HG02885 (cell line): Measurements from ENCODE around the gene GPRC5B.

Source experiments
- ATAC-seq: cut with Tn5 transposase; IDR thresholded peaks from one replicate; pipeline ENCODE4 v1.9.1; 2021; ENCODE audit warnings: mild to moderate bottlenecking; ENCODE audit not compliant: unreplicated experiment, poor library complexity

Gene GPRC5B

GRCh38 chr16:19898924-19899604, 14.4 kb upstream of the GPRC5B start:
- ATAC-seq = no peak

GRCh38 chr16:19898166-19898565, 13.5 kb upstream of the GPRC5B start:
- no peak for ATAC-seq

- ATAC-seq = no peak
Observed at GRCh38 chr16:19896951-19897350, 12.3 kb upstream of the GPRC5B start.

GRCh38 chr16:19894586-19894985, 9.9 kb upstream of the GPRC5B start:
- no peak for ATAC-seq

- no peak for ATAC-seq
Observed at GRCh38 chr16:19892902-19893301, 8.3 kb upstream of the GPRC5B start.

GRCh38 chr16:19890901-19891300, 6.3 kb upstream of the GPRC5B start:
- no peak for ATAC-seq

- no peak for ATAC-seq
Observed at GRCh38 chr16:19888834-19889233, 4.2 kb upstream of the GPRC5B start.

- ATAC-seq = peak; percentile 64
Observed at GRCh38 chr16:19886073-19886941, 1.7 kb upstream of the GPRC5B start.

GRCh38 chr16:19885451-19886072, 914 bp upstream of the GPRC5B start:
- ATAC-seq = no peak

- ATAC-seq = no peak
Observed at GRCh38 chr16:19883966-19884485, 622 bp downstream of the GPRC5B start.

- no peak for ATAC-seq
Observed at GRCh38 chr16:19883296-19883965, 1.2 kb downstream of the GPRC5B start.

GRCh38 chr16:19882646-19883045, 2.0 kb downstream of the GPRC5B start:
- ATAC-seq = no peak

GRCh38 chr16:19882186-19882585, 2.5 kb downstream of the GPRC5B start:
- no peak for ATAC-seq

- no peak for ATAC-seq
Observed at GRCh38 chr16:19881783-19882182, 2.9 kb downstream of the GPRC5B start.

- no peak for ATAC-seq
Observed at GRCh38 chr16:19881028-19881427, 3.6 kb downstream of the GPRC5B start.

GRCh38 chr16:19879241-19879792, 5.3 kb downstream of the GPRC5B start:
- no peak for ATAC-seq

GRCh38 chr16:19878757-19879156, 5.9 kb downstream of the GPRC5B start:
- no peak for ATAC-seq

- ATAC-seq = no peak
Observed at GRCh38 chr16:19876501-19877059, 8.1 kb downstream of the GPRC5B start.

- no peak for ATAC-seq
Observed at GRCh38 chr16:19875900-19876299, 8.7 kb downstream of the GPRC5B start.
